HS-5 (cell line): Measurements from ENCODE around the gene AP1G1.
"Not testable (repeated sequence)": the region's sequence is repeated elsewhere in the genome, so short reads cannot be mapped to it uniquely, and the experiment has no call there.

Experiments used
- DNase-seq: peaks from one replicate; pipeline ENCODE4 v3.0.0-alpha.2; 2012; ENCODE audit warnings: low read depth

Gene AP1G1

DNA sequence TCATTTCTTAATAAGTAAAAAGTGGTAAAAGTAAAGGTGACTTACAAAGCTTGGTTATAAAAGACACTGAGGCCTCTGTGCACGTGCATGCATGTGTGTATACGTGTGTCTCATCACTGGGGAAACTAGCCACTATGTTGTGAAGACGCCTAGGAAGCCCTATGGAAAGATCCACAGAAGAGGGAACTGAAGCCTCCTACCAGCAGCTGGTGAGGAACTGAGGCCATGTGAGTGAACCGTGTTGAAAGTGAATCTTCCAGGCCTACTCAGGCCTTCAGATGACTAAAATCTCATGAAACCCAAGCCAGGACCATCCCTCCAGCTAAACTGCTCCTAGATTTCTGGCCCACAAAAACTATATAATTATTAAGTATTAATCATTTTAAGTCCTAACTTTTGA is 107.8 kb downstream of the AP1G1 start:
- DNase-seq, result no peak

DNA sequence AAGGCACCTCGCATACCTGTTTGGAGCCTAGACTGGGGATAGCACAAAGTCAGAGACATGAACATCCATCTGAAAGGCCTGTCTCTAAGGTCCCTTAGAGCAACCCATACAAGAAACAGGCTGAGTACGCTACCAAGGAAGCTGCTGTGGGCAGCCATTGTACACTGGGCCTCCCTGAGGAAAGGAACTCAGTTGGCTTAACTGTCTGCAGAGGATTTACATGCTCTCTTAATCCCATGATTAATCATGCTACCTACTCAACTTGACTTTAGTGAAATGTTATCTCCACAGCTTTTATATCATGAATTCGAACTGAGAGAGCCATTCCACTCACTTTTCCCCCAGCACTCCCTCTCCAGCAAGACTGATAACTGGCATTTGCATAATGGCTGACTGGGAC is 110.1 kb downstream of the AP1G1 start:
- no peak for DNase-seq

DNA sequence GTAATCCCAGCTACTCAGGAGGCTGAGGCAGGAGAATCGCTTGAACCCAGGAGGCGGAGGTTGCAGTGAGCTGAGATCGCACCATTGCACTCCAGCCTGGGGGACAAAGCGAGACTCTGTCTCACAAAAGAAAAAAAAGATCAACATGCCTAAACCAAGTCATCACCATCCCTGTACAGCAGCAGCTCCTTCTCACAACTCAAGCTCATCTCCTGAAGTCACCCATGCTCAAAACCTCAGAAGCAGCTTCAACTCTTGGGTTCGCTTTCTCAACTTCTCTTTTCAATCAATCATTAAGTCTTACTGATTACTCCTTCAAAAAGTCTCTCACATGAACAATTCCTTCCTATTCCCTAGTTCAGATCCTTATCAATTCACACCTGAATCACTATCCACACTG is 115.5 kb downstream of the AP1G1 start:
- no peak for DNase-seq

DNA sequence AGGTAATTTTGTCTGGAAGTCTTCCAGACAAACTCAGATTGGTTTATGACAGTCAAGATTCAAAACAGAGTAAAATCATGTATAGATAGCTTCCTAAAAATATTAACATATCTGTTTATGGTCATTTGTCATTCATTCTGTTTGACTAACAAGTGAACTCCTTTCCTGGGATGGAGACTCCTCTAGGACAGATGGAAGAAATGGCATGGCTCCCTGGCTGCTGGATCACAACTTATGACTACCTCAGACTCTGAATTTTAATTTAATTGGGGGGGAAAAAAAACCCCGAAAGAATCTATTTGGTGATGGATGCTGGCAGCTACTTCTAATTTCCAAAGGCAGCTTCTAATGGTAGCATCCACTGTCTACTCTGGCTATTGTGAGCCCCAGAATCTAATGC is 118.7 kb downstream of the AP1G1 start:
- no peak for DNase-seq

DNA sequence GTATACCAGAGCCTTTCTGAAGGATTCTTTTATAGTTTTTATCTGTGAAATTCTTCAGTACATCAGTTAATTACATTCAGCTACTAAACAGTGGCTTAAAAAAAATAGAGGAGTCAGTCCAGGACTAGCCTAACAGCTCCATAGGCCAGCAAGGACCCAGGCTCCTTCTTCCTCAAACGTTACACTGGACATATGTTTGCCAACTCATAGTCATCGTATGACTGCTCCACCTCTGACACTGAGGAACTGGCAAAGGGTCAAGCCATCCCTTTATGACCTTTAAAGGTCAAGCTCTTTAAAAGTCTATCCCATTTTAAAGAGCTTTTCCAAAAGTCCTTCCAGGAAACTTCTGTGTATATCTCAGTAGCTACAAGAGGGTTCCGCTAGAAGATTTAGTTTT is 120.8 kb downstream of the AP1G1 start:
- DNase-seq, result no peak

DNA sequence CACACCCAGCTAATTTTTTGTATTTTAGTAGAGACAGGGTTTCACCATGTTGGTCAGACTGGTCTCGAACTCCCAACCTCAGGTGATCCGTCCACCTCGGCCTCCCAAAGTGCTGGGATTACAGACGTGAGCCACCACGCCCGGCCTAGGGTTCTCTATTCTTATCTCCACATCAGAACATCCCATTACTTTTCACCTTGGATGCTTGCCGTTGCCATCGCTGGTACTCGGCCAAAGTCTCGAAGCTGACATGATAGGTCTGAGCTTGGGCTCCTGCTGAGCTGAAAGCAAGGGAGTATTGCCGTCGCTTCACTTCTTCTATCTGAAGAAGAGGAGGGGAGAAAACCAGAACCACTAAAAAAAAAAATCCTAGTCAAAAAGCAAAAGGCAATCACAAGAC is 124.4 kb downstream of the AP1G1 start:
- DNase-seq, result not testable (repeated sequence)

DNA sequence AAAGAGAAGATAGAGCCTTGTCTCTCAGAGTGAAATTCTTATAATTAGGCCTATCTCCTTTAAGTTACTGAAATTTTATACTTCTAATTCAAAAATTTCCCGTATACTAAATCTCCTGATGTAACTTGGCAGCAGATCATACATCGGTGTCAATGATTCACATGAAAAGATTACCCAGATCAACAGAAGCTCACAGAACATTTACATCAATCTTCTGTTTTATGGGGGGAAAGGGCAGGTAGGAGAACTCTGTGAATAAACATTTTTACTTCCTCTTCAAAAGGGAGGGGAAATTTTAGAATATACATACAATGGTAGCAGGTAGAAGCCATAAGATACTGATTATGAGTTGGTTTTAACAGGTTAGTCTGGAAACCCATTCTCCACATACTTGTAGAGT is 127.3 kb downstream of the AP1G1 start:
- DNase-seq, result no peak
